Measurements from ENCODE around the gene GNAI2. TPM values are rescaled to one million over a fixed set of nuclear protein-coding genes. Genes with fewer than 3 reads are reported as not detected.

GNAI2 gene
- polyA plus RNA-seq, 1 of the 3 experiments (the other 2 are of a cell fraction): 649 TPM

DNA sequence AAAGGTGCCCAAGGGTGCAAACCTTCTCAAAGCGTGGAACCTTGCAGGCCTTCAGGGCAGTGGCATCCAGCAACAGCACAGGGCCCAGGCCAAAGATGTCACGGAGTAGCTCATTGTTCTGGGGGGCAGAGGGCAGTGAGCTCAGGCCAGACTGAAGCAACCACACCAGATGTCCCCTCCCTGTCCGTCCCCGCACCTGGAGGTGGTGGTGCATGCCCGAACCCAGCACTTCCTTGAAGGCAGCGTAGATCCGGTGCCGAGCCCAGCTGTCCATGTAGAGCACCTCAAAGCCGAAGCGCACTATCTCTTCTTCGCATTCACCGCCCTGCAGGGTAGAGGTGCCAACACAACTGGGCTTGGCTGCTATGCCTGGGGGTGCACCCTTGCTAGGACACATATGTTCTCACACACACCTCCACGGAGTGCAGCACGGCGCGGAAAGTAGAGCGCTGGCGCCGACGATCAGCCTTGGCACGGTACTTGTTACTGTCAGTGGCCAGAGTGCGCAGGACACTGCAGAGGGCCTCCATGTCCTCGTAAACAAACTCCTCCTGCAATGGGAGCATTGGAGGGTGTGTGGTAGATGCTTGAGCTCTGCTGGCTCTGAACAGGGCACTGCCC, 52.5 kb downstream of the GNAI2 start:
- H3K9me3 ChIP-seq: no peaks in the 10 kb centered on the region
- H3K27ac ChIP-seq (ENCODE audit: low read depth in 2 of 2, low read length in 1 of 2): no peak overlapping the region
- WGBS (ENCODE audit: low lambda C conversion rate): 86% methylated on average over 2 of the region's 23 CpGs
- no peak overlapping the region for H2AFZ ChIP-seq (ENCODE audit: low read depth)
- no peaks in the 10 kb centered on the region for H3K27me3 ChIP-seq (ENCODE audit: insufficient read depth)
- peaks cover 3 to 29% of the 10 kb centered on the region in 2 experiments for H3K36me3 ChIP-seq (replicated peaks in 1 of 2; ENCODE audit: control insufficient read depth in 1 of 2, insufficient read depth in 2 of 2, low read length in 1 of 2)
- no peaks in the 10 kb centered on the region for H4K20me1 ChIP-seq (ENCODE audit: insufficient read depth)
- peaks cover 3% of the 10 kb centered on the region for H3F3A ChIP-seq (replicated peaks; ENCODE audit: insufficient read depth)
- DNase-seq: no peak
- H3K79me2 ChIP-seq (ENCODE audit: insufficient read depth): peaks cover 20% of the 10 kb centered on the region
- ChIA-PET CTCF (interaction anchor here (1.1 to 2.6 kb wide), 7 partner anchors 11 to 99 kb away, joined by 4 to 11 read pairs (median 4); partner anchors contain the start of genes HYAL3 and NAA80), POLR2A (interaction anchor here (0.6 kb wide), 1 partner anchor 8 kb away, joined by 3 read pairs; no protein-coding TSS in a partner anchor)
- no peak overlapping the region for H3K9ac ChIP-seq
- no peaks in the 10 kb centered on the region for H3K9me2 ChIP-seq
- H3K4me2 ChIP-seq: no peak overlapping the region
- peaks cover 3 to 16% of the 10 kb centered on the region in 2 experiments; a peak in 2 of 4 replicates for H3K4me1 ChIP-seq (ENCODE audit: control insufficient read depth in 1 of 2, insufficient read depth in 2 of 2, low read depth in 1 of 2, low read length in 1 of 2)
- H3K4me3 ChIP-seq (ENCODE audit: low read depth in 2 of 2, low read length in 1 of 2): no peak overlapping the region
- no peak for TF ChIP-seq REST (IDR thresholded peaks at IDR 0.05; ENCODE audit: low read depth, low read length)
- TF ChIP-seq GATA2 (CRISPR knock-in tag; IDR thresholded peaks at IDR 0.05): no peak
- TF ChIP-seq YY1 (IDR thresholded peaks at IDR 0.05; ENCODE audit: low read depth): no peak
- TF ChIP-seq FOXJ3 (CRISPR knock-in tag; IDR thresholded peaks at IDR 0.05): no peak
- TF ChIP-seq NFIC (IDR thresholded peaks at IDR 0.05; ENCODE audit: borderline replicate concordance): no peak

DNA sequence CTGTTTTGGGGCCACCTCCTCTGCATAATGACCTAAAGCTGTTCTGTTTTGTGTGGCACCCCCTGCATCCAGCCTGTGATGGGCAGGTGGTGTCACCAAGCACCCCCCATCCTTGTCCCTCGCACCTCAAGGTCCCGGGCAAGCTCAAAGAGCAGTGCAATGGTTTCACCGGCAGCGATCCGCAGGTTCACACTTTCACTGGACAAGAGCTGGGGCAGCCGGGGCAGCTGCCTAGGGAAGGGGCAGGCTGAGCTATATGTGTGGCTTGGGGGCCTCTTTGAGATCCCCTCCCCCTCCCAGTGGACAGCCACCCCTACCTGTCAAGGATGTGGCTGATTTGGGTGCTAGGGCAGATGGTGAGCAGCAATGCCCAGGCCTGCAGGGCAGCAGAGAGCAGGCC, 53.1 kb downstream of the GNAI2 start:
- H3F3A ChIP-seq (replicated peaks; ENCODE audit: insufficient read depth): no peaks in the 10 kb centered on the region
- no peaks in the 10 kb centered on the region for H3K9me3 ChIP-seq
- H3K4me1 ChIP-seq (ENCODE audit: control insufficient read depth in 1 of 2, insufficient read depth in 2 of 2, low read depth in 1 of 2, low read length in 1 of 2): peaks cover 3 to 16% of the 10 kb centered on the region in 2 experiments; a peak in 2 of 4 replicates
- no peaks in the 10 kb centered on the region for H3K27me3 ChIP-seq (ENCODE audit: insufficient read depth)
- H3K36me3 ChIP-seq (replicated peaks in 1 of 2; ENCODE audit: control insufficient read depth in 1 of 2, insufficient read depth in 2 of 2, low read length in 1 of 2): peaks cover 3 to 29% of the 10 kb centered on the region in 2 experiments
- CTCF ChIA-PET: interaction anchor here (0.8 to 1.6 kb wide), 7 partner anchors 10 to 100 kb away, joined by 3 to 10 read pairs (median 4); partner anchors contain the start of genes HYAL2, HYAL3 and NAA80
- no peak overlapping the region for H3K9ac ChIP-seq
- POLR2A ChIA-PET: no interaction called here
- peaks cover 20% of the 10 kb centered on the region for H3K79me2 ChIP-seq (ENCODE audit: insufficient read depth)
- H3K9me2 ChIP-seq: no peaks in the 10 kb centered on the region
- no peak overlapping the region for H2AFZ ChIP-seq (ENCODE audit: low read depth)
- H3K27ac ChIP-seq (ENCODE audit: low read depth in 2 of 2, low read length in 1 of 2): no peak overlapping the region
- H3K4me2 ChIP-seq: no peak overlapping the region
- H3K4me3 ChIP-seq (ENCODE audit: low read depth in 2 of 2, low read length in 1 of 2): no peak overlapping the region
- TF ChIP-seq FOSL2 (IDR thresholded peaks at IDR 0.05; ENCODE audit: borderline replicate concordance, low read depth) (no peak), EP300 (IDR thresholded peaks at IDR 0.05; ENCODE audit: borderline replicate concordance in 1 of 2, low read depth in 1 of 2, low read length in 1 of 2) (no peak), MXI1 (IDR thresholded peaks at IDR 0.05; ENCODE audit: low read depth, low read length) (no peak), USF1 (IDR thresholded peaks at IDR 0.05; ENCODE audit: borderline replicate concordance, low read depth) (no peak)
- H4K20me1 ChIP-seq (ENCODE audit: insufficient read depth): no peaks in the 10 kb centered on the region
- WGBS (ENCODE audit: low lambda C conversion rate): 98% methylated on average over 6 of the region's 6 CpGs
- DNase-seq: no peak
